ENCODE results near the gene LTBP1. TPM values are rescaled to one million over a fixed set of nuclear protein-coding genes. Genes with fewer than 3 reads are reported as not detected.

Gene LTBP1
- total and polyA plus RNA-seq, 2 of the 13 experiments (the other 11 are each of a cell fraction or from before 2014, with no cell fraction given), result 0.12 to 0.22 TPM

- Histone ChIP-seq H3K4me2 (ENCODE audit: low read depth, low read length) (no peak overlapping the region), H3K4me1 (ENCODE audit: insufficient read depth, low read length) (no peaks in the 10 kb centered on the region), H3K9me3 (ENCODE audit: low read length) (no peaks in the 10 kb centered on the region), H3K27ac (ENCODE audit: extremely low read length, insufficient read depth, low read length) (no peak overlapping the region), H3K36me3 (replicated peaks in 1 of 2; ENCODE audit: control insufficient read depth in 1 of 2, insufficient read depth in 2 of 2, low read length in 2 of 2) (no peaks in the 10 kb centered on the region), H4K20me1 (ENCODE audit: insufficient read depth, low read length) (no peaks in the 10 kb centered on the region), H3K4me3 (replicated peaks in 1 of 3; ENCODE audit: insufficient read depth in 1 of 3, low read depth in 2 of 3, low read length in 3 of 3) (no peak overlapping the region), H3K79me2 (ENCODE audit: insufficient read depth, low read length) (no peaks in the 10 kb centered on the region), H3K9ac (ENCODE audit: insufficient read depth, low read depth, low read length) (no peak overlapping the region), H3K27me3 (ENCODE audit: control insufficient read depth in 1 of 2, insufficient read depth in 2 of 2, low read length in 2 of 2) (peaks cover 0 to 5% of the 10 kb centered on the region in 2 experiments; a peak in 1 of 5 replicates), H2AFZ (ENCODE audit: low read length) (no peak overlapping the region)
- DNase-seq (ENCODE audit: low spot score) (no peak), FAIRE-seq (no peak), ATAC-seq (no peak)
- in situ Hi-C loops (cut with HindIII; ENCODE audit: extremely low pct_ligation_motif_present, low pct_unique_long_range_greater_than_20kb), result no loop called here
- intact Hi-C loops (cut with micrococcal nuclease; ENCODE audit: unreplicated experiment), result no loop called here
- ChIA-PET POLR2A (no interaction called here), CTCF (ENCODE audit: low intra/inter-chr PET ratio, low total read pairs) (no interaction called here)
- 8% methylated on average over 2 of the region's 2 CpGs for WGBS (ENCODE audit: low lambda C conversion rate)
- BruUV-seq (replicated peaks), result no TSS peak
- TF ChIP-seq ZNF343 (CRISPR knock-in tag; IDR thresholded peaks at IDR 0.05), result no peak
- TF ChIP-seq ZNF441 (CRISPR knock-in tag; IDR thresholded peaks at IDR 0.05; ENCODE audit: borderline replicate concordance), result no peak
- TF ChIP-seq SAFB2 (CRISPR knock-in tag; IDR thresholded peaks at IDR 0.05; ENCODE audit: borderline replicate concordance, low read depth), result no peak
- no peak for TF ChIP-seq ZBTB20 (CRISPR knock-in tag; IDR thresholded peaks at IDR 0.05; ENCODE audit: borderline replicate concordance, low read depth)
- no peak for TF ChIP-seq IKZF5 (CRISPR knock-in tag; IDR thresholded peaks at IDR 0.05)
- TF ChIP-seq, protein P1, sequence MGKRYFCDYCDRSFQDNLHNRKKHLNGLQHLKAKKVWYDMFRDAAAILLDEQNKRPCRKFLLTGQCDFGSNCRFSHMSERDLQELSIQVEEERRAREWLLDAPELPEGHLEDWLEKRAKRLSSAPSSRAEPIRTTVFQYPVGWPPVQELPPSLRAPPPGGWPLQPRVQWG (CRISPR knock-in tag; IDR thresholded peaks at IDR 0.05; ENCODE audit: borderline replicate concordance, low read depth), result no peak
- TF ChIP-seq ZFP82 (CRISPR knock-in tag; IDR thresholded peaks at IDR 0.05; ENCODE audit: borderline replicate concordance), result no peak
- no peak for TF ChIP-seq ZNF232 (CRISPR knock-in tag; IDR thresholded peaks at IDR 0.05; ENCODE audit: borderline replicate concordance)
- no peak for TF ChIP-seq ZNF607 (CRISPR knock-in tag; IDR thresholded peaks at IDR 0.05; ENCODE audit: borderline replicate concordance)
- no peak for TF ChIP-seq JARID2 (CRISPR knock-in tag; IDR thresholded peaks at IDR 0.05; ENCODE audit: insufficient replicate concordance)
- TF ChIP-seq, protein P2, sequence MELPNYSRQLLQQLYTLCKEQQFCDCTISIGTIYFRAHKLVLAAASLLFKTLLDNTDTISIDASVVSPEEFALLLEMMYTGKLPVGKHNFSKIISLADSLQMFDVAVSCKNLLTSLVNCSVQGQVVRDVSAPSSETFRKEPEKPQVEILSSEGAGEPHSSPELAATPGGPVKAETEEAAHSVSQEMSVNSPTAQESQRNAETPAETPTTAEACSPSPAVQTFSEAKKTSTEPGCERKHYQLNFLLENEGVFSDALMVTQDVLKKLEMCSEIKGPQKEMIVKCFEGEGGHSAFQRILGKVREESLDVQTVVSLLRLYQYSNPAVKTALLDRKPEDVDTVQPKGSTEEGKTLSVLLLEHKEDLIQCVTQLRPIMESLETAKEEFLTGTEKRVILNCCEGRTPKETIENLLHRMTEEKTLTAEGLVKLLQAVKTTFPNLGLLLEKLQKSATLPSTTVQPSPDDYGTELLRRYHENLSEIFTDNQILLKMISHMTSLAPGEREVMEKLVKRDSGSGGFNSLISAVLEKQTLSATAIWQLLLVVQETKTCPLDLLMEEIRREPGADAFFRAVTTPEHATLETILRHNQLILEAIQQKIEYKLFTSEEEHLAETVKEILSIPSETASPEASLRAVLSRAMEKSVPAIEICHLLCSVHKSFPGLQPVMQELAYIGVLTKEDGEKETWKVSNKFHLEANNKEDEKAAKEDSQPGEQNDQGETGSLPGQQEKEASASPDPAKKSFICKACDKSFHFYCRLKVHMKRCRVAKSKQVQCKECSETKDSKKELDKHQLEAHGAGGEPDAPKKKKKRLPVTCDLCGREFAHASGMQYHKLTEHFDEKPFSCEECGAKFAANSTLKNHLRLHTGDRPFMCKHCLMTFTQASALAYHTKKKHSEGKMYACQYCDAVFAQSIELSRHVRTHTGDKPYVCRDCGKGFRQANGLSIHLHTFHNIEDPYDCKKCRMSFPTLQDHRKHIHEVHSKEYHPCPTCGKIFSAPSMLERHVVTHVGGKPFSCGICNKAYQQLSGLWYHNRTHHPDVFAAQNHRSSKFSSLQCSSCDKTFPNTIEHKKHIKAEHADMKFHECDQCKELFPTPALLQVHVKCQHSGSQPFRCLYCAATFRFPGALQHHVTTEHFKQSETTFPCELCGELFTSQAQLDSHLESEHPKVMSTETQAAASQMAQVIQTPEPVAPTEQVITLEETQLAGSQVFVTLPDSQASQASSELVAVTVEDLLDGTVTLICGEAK (IDR thresholded peaks at IDR 0.05), result no peak
- TF ChIP-seq, protein P2 (CRISPR knock-in tag; IDR thresholded peaks at IDR 0.05), result no peak
- TF ChIP-seq ZNF737 (CRISPR knock-in tag; IDR thresholded peaks at IDR 0.05; ENCODE audit: borderline replicate concordance), result no peak
- no peak for TF ChIP-seq ZNF672 (CRISPR knock-in tag; IDR thresholded peaks at IDR 0.05)
- no peak for TF ChIP-seq SSRP1 (CRISPR knock-in tag; IDR thresholded peaks at IDR 0.05)
Observed at GRCh38 chr2:33437815-33438214, 491.1 kb downstream of the LTBP1 start.

Measured in HepG2 (cell line).